Gastrocnemius medialis (tissue), 4 donors: ENCODE data around the gene PHTF2. TPM values are rescaled to one million over a fixed set of nuclear protein-coding genes. Genes with fewer than 3 reads are reported as not detected.
A peak's percentile ranks its signal among the peaks of the same experiment; 100 is the strongest.

ENCODE experiments used
- ATAC-seq, 2 donors: fragments of 150-250 bp; one replicate each; pipeline ENCODE4 v1.9.1; 2016
- DNase-seq, 2 donors: peaks; one replicate each; pipeline ENCODE4 v3.0.0-alpha.2; 2019
- H3K27ac ChIP-seq, 4 donors: fragments of 200-600 bp; sonication (generic); 1 replicate in 1 of 4; 2 replicates in 3 of 4; pipeline ENCODE4 v1.5.1; 2016 to 2018; ENCODE audit warnings: mild to moderate bottlenecking in 2 of 4, moderate library complexity in 1 of 4
- H3K27me3 ChIP-seq, 3 donors: fragments of 200-600 bp; sonication (generic) in 2 of 3; 1 replicate in 1 of 3; 2 replicates in 2 of 3; pipeline versions ENCODE4 v1.5.1 to v1.6.0; 2016 to 2019; ENCODE audit warnings: mild to moderate bottlenecking in 1 of 3, moderate library complexity in 1 of 3
- H3K36me3 ChIP-seq, 2 donors: fragments of 200-600 bp; sonication (generic) in 1 of 2; one replicate each; pipeline ENCODE4 v1.5.1; 2017 to 2018
- H3K4me1 ChIP-seq, 2 donors: fragments of 200-600 bp; sonication (generic) in 1 of 2; one replicate each; pipeline ENCODE4 v1.5.1; 2016 to 2017; ENCODE audit warnings: mild to moderate bottlenecking in 2 of 2
- H3K4me3 ChIP-seq, 4 donors: fragments of 200-600 bp; sonication (generic) in 3 of 4; 1 replicate in 1 of 4; 2 replicates in 3 of 4; pipeline ENCODE4 v1.5.1; 2016 to 2019; ENCODE audit warnings: mild to moderate bottlenecking in 2 of 4
- H3K9me3 ChIP-seq, 3 donors: fragments of 200-600 bp; sonication (generic) in 2 of 3; 1 replicate in 1 of 3; 2 replicates in 2 of 3; pipeline ENCODE4 v1.5.1; 2016 to 2019
- CTCF ChIP-seq, 5 experiments: fragments of 450-650 bp in 3 of 5; fragments of 200-600 bp in 2 of 5; sonication (generic) in 2 of 5; IDR thresholded peaks in 4 of 5; conservative IDR thresholded peaks in 1 of 5; 1 replicate in 4 of 5; 2 replicates in 1 of 5; pipeline ENCODE4 v1.5.1; 2016 to 2019; ENCODE audit warnings: antibody characterized with exemption in 5 of 5, mild to moderate bottlenecking in 3 of 5, moderate library complexity in 3 of 5
- POLR2A ChIP-seq, 2 donors: fragments of 450-650 bp; IDR thresholded peaks; one replicate each; pipeline ENCODE4 v1.6.1; 2017; ENCODE audit warnings: antibody characterized with exemption in 2 of 2, mild to moderate bottlenecking in 2 of 2, moderate library complexity in 2 of 2
- in situ Hi-C, 4 donors: fragments of 200-750 bp; cut with MboI; loops; one replicate each; pipeline versions ENCODE4 v1.15.0 to v1.8.0; 2017; ENCODE audit warnings: low sequenced_read_pairs in 4 of 4
- intact Hi-C: fragments of 100-400 bp; cut with DNase I; formaldehyde crosslinking; loops from one replicate; pipeline ENCODE4 v1.15.1; 2023; ENCODE audit warnings: low total_unique reads
- total RNA-seq, 4 donors: library from RNA; depleted of rRNA; stranded (reverse); fragments of >200 nt; gene quantifications; one replicate each; pipeline versions ENCODE4 v1.1.0 to v1.2.3, GENCODE V29; 2016

Gene PHTF2
- total RNA-seq, 4 donors from 2014 or later, result 81.2 to 163 (median 108) TPM

DNA sequence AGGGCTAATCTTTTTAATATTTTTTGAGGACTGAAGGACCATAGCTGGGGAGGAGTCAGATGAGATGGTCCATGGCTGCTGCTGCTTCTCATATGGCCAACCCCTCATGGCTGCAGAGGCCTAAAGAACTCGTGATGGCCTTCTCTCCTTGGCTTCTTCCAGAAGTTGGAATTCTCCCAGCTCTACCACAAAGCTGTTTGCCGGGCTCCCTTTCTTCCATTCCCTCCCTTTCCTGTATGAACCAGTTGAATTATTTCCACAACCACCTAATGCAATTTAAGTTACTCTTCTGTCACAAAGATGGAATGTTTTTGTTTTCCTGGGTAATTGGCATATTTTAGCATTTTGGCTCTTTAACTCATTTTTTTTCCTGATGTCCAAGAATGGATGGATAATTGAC lies 80.7 kb downstream of the PHTF2 start:
- peak overlapping the region in 3 of 4 donors; percentile 0 to 47 (median 26) for H3K27ac ChIP-seq
- H3K27me3 ChIP-seq, result no peaks in the 10 kb centered on the region
- DNase-seq, result no peak
- ATAC-seq, result peak in 1 of 2 donors; percentile 26
- in situ Hi-C loops, result no loop called here
- H3K36me3 ChIP-seq, result no peaks in the 10 kb centered on the region
- no peak overlapping the region for H3K4me3 ChIP-seq
- peaks cover 25 to 30% of the 10 kb centered on the region in 2 donors for H3K4me1 ChIP-seq
- no peaks in the 10 kb centered on the region for H3K9me3 ChIP-seq
- intact Hi-C loops, result loop anchor here (5.0 kb wide), 1 partner anchor 67 kb away; no protein-coding TSS in a partner anchor
- TF ChIP-seq POLR2A (IDR thresholded peaks at IDR 0.05) (no peak), CTCF (IDR thresholded peaks at IDR 0.05 in 4 of 5, conservative IDR thresholded peaks at IDR 0.05 in 1 of 5) (no peak)

DNA sequence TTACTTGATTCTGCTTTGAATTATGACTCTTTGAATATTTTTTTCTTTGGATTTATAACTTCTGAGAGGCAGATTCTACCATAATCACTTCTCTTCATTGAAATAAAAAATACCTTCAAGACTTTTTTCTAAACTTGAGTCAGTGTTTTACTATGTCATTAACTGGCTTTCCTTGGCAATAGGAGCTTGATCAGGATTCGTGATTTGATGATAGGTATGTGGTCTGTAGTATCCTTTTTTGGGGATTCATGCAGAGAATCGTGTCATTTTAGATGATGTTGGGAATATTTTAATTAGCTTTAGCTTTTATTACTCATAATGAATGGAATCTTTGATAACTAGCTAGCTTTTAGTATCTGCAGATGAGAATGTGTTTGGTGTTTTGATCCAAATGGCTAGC lies 83.3 kb downstream of the PHTF2 start:
- intact Hi-C loops, result no loop called here
- in situ Hi-C loops, result no loop called here
- ATAC-seq (no peak), DNase-seq (no peak)
- no peaks in the 10 kb centered on the region for H3K36me3 ChIP-seq
- H3K4me1 ChIP-seq, result peaks cover 23 to 31% of the 10 kb centered on the region in 2 donors
- H3K9me3 ChIP-seq, result no peaks in the 10 kb centered on the region
- H3K4me3 ChIP-seq, result no peak overlapping the region
- no peak for TF ChIP-seq POLR2A (IDR thresholded peaks at IDR 0.05)
- no peak for TF ChIP-seq CTCF (IDR thresholded peaks at IDR 0.05 in 4 of 5, conservative IDR thresholded peaks at IDR 0.05 in 1 of 5)
- H3K27ac ChIP-seq, result peak overlapping the region in 3 of 4 donors; percentile 5 to 55 (median 54)
- no peaks in the 10 kb centered on the region for H3K27me3 ChIP-seq

DNA sequence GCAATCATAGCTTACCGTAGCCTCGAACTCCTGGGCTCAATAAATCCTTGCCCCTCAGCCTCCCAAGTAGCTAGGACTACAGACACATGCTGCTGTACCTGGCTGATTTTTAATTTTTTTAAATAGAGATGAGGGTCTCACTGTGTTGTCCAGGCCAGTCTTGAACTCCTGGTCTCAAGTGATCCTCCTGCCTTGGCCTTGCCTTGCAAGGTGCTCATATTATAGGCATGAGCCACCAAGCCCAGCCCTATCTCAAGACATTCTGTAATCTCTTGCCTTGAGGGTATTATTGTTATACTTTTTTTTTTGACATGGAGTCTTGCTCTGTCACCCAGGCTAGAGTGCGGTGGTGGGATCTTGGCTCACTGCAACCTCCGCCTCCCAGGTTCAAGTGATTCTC lies 86.6 kb downstream of the PHTF2 start:
- H3K9me3 ChIP-seq, result no peaks in the 10 kb centered on the region
- intact Hi-C loops, result loop anchor here (5.0 kb wide), 1 partner anchor 88 kb away; the partner anchor contains the start of genes PHTF2 and TMEM60
- H3K27me3 ChIP-seq, result no peaks in the 10 kb centered on the region
- H3K4me1 ChIP-seq, result peaks cover 35 to 37% of the 10 kb centered on the region in 2 donors
- no peak for ATAC-seq
- in situ Hi-C loops, result no loop called here
- H3K27ac ChIP-seq, result peak overlapping the region; percentile 64 to 75 (median 72)
- DNase-seq, result no peak
- H3K36me3 ChIP-seq, result no peaks in the 10 kb centered on the region
- TF ChIP-seq CTCF (IDR thresholded peaks at IDR 0.05 in 4 of 5, conservative IDR thresholded peaks at IDR 0.05 in 1 of 5), result no peak
- H3K4me3 ChIP-seq, result no peak overlapping the region

- DNase-seq, result no peak
- Histone ChIP-seq H3K9me3 (no peaks in the 10 kb centered on the region), H3K27ac (peak overlapping the region; percentile 64 to 75 (median 72)), H3K27me3 (no peaks in the 10 kb centered on the region), H3K36me3 (no peaks in the 10 kb centered on the region), H3K4me3 (no peak overlapping the region), H3K4me1 (peaks cover 26 to 36% of the 10 kb centered on the region in 2 donors)
- TF ChIP-seq POLR2A (IDR thresholded peaks at IDR 0.05), result no peak
- TF ChIP-seq CTCF (IDR thresholded peaks at IDR 0.05 in 4 of 5, conservative IDR thresholded peaks at IDR 0.05 in 1 of 5), result no peak
- intact Hi-C loops, result loop anchor here (5.0 kb wide), 1 partner anchor 90 kb away; the partner anchor contains the start of genes PHTF2 and TMEM60
- in situ Hi-C loops, result no loop called here
- peak; percentile 91 to 97 for ATAC-seq
Measured at GRCh38 chr7:77887567-77887966, 89.0 kb downstream of the PHTF2 start.

- H3K27ac ChIP-seq, result peak overlapping the region; percentile 10 to 72 (median 54)
- no peak for TF ChIP-seq CTCF (IDR thresholded peaks at IDR 0.05 in 4 of 5, conservative IDR thresholded peaks at IDR 0.05 in 1 of 5)
- TF ChIP-seq POLR2A (IDR thresholded peaks at IDR 0.05), result no peak
- ATAC-seq (no peak), DNase-seq (no peak)
- H3K9me3 ChIP-seq, result no peaks in the 10 kb centered on the region
- in situ Hi-C loops (no loop called here), intact Hi-C loops (loop anchor here (5.0 kb wide), 1 partner anchor 92 kb away; the partner anchor contains the start of genes PHTF2 and TMEM60)
- no peaks in the 10 kb centered on the region for H3K27me3 ChIP-seq
- peaks cover 26 to 28% of the 10 kb centered on the region in 2 donors for H3K4me1 ChIP-seq
- H3K4me3 ChIP-seq, result no peak overlapping the region
- H3K36me3 ChIP-seq, result no peaks in the 10 kb centered on the region
Measured at GRCh38 chr7:77888998-77889397, 90.4 kb downstream of the PHTF2 start.
